D721Med (cell line): Measurements from ENCODE around the gene CTNNBL1.

Experiments
- DNase-seq: peaks from one replicate; pipeline ENCODE4 v3.0.0; 2011; ENCODE audit warnings: low spot score; ENCODE audit not compliant: insufficient read length
- FAIRE-seq: peaks from 2 replicates; lab custom pipeline; 2011; peaks lifted over from hg19 to GRCh38; lab: Jason Lieb, UNC
- TF ChIP-seq, protein P1 (sequence below): IDR thresholded peaks from 2 replicates; pipeline ENCODE4 v1.5.1; 2012; ENCODE audit warnings: mild to moderate bottlenecking, control low read depth; ENCODE audit not compliant: insufficient read depth; ENCODE audit errors: missing control alignments

The CTNNBL1 gene

DNA sequence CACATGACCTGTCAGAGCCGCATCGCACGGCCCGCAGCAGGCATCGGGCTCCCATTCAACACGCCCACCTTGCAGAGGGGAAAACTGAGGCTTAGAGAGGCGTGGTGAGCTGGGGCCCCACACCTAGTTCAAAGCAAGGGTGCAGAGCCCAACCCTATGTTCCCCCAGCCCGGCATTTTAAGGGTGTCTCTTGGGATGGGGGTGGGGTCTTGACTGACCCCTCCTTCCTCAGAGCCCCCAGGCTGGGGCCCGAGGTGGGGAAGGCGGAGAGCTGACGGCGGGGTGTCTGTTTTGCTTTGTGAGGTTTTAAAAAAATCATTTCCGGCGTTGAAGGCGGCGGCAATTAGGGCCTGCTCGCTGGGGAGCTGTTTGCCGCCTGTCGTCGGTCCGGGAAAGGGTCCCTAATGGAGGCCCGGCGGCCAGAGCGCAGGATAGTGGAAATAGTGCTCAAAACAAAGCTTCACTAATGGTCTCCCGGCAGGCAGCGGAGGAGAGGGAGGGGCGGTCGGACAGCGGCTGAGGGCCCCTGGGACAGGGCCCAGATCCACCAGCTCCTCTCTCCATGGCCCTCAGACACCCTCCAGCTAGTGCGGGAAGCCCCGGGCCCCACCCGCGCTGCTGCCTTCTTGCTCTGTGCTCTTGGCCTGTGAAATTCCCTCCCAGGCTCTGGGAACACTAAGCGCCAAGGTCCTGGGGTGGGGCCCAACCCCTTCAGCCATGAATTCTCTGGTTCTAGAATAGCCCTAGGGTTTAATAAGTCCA, 221.0 kb downstream of the CTNNBL1 start:
- FAIRE-seq, result no peak
- no peak for DNase-seq
- TF ChIP-seq, protein P1, sequence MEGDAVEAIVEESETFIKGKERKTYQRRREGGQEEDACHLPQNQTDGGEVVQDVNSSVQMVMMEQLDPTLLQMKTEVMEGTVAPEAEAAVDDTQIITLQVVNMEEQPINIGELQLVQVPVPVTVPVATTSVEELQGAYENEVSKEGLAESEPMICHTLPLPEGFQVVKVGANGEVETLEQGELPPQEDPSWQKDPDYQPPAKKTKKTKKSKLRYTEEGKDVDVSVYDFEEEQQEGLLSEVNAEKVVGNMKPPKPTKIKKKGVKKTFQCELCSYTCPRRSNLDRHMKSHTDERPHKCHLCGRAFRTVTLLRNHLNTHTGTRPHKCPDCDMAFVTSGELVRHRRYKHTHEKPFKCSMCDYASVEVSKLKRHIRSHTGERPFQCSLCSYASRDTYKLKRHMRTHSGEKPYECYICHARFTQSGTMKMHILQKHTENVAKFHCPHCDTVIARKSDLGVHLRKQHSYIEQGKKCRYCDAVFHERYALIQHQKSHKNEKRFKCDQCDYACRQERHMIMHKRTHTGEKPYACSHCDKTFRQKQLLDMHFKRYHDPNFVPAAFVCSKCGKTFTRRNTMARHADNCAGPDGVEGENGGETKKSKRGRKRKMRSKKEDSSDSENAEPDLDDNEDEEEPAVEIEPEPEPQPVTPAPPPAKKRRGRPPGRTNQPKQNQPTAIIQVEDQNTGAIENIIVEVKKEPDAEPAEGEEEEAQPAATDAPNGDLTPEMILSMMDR, result no peak

DNA sequence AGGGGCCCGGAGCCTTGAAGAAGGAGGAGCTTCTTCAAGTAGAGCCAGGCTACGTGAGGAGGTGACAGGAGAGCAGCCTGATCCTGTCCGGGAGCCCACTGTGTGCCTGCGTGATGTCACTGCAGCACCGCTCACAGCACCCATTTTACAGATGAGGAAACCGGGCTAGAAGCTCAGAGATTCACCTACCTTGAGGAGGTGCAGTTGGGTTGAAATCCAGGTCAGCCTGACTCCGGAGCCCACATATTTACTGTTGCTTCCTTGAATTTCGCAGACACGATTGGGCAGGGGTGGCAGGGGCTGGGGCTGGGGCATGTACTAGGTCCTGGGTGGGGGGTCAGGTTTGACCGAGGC, 221.6 kb downstream of the CTNNBL1 start:
- DNase-seq, result no peak
- TF ChIP-seq, protein P1, result no peak
- no peak for FAIRE-seq

DNA sequence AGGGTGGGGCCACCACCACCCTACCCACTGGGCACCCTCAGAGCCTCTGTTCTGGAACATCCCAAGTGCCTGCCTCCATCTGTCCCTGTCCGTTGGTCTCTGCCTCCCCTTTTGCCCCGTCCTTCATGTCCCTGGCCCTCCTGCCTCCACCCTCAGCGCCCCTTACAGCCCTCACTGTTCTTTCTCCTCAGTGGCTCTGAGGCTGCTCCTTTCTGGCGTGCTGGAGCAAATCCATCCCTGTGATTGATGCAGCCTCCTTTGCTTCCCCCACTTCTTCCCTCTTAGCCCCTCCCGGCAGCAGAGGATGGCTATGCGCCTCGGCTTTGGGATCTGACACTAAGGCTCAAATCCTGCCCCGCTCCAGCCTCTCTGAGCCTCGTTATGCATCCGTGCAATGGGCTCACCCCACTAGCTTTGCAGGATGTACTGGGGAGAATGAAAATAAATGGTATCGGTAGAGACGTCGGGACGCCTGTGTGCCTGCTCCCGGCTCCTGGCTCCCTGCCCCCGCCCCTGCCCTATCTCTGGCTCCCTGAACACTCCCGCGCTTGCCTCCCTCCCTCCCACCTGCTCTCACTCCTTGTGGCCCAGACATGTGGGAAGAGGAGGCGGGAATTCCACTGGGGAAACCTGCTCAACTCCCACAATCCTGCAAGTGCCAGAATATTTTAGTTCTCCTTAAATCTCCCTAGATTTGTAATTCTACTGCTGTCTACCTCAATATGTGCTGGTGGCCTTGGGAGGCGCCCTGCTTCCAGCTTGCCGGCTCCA, 222.2 kb downstream of the CTNNBL1 start:
- FAIRE-seq (no peak), DNase-seq (no peak)
- TF ChIP-seq, protein P1, result no peak

DNA sequence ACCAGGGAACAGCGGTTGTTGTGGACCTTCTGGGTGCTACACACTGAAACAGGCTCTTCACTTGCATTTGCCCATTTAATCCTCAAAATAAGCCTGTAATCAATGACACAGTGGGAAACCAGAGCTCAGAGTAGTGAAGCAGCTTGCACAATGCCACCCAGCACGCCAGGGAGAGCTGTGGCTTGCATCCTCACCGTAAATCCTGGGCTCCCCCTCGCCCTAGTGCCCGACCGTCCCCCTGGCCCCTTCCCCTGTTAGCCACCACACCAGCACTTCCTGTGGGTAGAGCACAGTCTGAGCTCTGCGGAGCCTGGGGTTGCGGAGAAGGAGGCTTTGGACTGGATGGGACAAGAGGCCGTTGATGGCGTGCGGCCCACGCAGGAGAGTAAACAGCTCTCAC, 223.6 kb downstream of the CTNNBL1 start:
- DNase-seq, result no peak
- FAIRE-seq, result no peak
- TF ChIP-seq, protein P1, result no peak

DNA sequence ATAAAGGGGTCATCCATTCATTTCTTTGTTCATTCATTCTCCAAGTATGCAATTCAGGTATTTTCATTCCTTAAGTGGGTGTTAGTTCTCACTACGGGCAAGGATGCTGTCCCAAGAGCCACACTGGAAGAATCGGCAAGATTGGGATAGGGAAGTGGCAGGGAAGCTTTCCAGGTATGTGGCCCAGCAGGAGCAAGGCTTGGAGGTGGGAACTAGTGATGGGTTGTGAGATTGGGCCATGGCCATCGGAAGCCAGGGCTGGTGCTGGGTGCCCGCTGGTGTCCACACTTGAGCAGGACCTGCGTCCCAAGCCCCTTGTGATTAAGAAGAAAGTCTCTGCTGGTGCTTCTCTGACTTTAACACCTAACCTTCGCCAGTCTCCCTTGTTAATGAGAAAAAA, 224.2 kb downstream of the CTNNBL1 start:
- FAIRE-seq, result no peak
- no peak for DNase-seq
- TF ChIP-seq, protein P1, result no peak

DNA sequence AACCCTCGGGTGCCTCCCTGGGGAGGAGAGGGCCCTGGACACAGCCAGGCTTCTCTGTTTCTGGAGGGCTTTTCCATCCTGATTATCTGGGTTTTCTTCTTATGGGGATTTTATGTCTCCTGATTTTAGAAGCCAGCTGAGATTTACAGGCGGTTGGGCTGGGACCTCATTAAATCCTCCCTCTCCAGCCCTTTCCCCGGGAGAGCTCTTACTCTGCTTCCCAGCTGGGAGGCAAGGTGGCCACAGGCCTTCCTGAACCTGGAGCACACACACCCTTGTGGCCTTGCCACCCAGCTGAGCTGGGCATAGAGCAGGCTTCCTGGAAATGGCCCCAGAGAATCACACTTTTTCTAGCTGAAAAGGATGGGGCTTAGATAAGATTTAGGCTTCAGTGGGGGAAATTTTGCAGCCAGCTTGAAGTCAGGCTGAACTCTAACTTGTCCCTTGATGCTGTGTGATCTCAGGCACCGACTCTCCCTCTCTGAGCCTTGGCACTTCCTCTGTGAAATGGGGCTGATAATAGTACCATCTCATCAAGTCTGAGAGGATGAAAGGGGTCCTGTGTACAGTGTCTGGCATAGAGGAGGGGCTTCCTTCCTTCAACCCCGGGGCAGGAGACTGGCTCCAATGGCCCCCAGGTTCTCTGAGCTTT, 225.7 kb downstream of the CTNNBL1 start:
- no peak for FAIRE-seq
- TF ChIP-seq, protein P1, result no peak
- DNase-seq, result no peak
